HG02885 (cell line): ENCODE measurements around the gene POU2AF1.

Experiments used
- ATAC-seq: cut with Tn5 transposase; IDR thresholded peaks from one replicate; pipeline ENCODE4 v1.9.1; 2021; ENCODE audit warnings: mild to moderate bottlenecking; ENCODE audit not compliant: unreplicated experiment, poor library complexity

The POU2AF1 gene

GRCh38 chr11:111351374-111352055, 27.6 kb downstream of the POU2AF1 start:
- no peak for ATAC-seq

DNA sequence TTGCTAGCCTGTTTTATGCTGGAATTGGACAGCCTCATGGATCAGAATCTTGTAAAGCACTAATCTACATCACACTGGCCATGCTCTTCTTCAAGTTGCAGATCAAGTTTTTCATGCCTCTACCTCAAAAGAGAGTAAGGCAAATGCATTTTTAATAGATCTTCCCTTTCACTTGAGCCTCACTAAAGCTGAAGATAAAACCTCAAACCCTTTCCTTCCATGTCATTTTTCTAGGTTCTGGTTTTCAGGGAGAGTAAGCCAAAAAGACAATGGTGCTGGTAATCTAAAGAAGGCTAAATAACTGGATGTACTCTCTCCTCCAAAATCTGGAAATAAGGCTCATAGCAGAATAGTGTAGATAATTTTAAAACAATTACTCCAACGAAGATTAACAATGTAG, 28.3 kb downstream of the POU2AF1 start:
- no peak for ATAC-seq

GRCh38 chr11:111349191-111349695, 29.8 kb downstream of the POU2AF1 start:
- no peak for ATAC-seq

- ATAC-seq, result no peak
These were observed 30.9 kb downstream of the POU2AF1 start for GRCh38 chr11:111348147-111348546.

- ATAC-seq, result no peak
These were observed 31.4 kb downstream of the POU2AF1 start for GRCh38 chr11:111347723-111348115.

DNA sequence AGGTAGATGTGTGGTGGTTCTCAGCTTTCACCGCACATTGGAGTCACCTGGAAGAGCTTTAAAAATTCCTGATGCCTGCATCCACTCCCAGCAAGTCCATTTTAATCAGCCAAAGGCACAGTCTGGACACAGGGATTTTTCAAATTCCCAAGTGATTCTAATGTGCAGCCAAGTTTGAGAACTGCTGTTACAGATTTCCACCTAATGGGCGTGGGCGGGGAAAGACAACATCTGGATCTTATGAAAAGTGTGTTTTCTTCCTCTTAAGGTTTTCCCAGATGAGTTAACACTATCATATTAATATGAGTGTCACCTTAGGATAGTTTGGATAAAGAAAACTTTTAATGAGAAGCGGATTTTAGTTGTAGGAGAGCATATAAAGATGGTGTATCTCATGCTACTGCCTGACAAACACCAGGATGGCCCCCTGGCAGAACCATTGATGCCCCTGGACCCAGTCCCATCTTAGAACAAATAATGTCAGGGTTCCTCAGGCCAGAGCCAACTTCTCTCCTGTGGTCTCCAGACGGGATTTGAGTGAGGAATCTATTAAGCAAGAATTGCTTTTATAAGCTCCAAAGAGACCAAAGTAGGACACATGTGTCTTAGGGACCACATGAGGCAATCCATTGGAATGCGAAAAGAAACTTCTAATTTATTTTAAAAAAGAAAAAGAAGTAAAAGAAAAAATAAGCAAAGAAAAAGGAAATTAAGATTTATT, 31.9 kb downstream of the POU2AF1 start:
- ATAC-seq, result no peak

DNA sequence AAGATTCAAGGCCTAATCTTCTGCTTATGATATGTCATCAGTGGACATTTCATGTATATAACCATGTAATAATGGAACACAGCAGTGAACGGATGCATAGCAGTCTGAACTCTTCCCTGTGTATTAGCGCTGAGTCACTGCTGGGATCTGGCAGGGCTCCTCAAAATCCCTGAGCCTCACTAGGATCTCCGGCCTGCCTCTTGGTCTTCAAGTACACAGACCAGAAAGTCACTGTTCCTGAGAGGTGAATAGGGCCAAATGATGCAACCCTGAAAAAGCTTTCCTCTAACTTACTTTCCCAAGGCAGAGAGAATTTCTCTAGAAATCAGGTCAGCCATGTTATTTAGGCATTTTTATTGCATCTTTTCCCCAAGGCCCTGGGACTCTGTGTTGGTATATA, 35.0 kb downstream of the POU2AF1 start:
- no peak for ATAC-seq

GRCh38 chr11:111342329-111342728, 36.7 kb downstream of the POU2AF1 start:
- no peak for ATAC-seq

DNA sequence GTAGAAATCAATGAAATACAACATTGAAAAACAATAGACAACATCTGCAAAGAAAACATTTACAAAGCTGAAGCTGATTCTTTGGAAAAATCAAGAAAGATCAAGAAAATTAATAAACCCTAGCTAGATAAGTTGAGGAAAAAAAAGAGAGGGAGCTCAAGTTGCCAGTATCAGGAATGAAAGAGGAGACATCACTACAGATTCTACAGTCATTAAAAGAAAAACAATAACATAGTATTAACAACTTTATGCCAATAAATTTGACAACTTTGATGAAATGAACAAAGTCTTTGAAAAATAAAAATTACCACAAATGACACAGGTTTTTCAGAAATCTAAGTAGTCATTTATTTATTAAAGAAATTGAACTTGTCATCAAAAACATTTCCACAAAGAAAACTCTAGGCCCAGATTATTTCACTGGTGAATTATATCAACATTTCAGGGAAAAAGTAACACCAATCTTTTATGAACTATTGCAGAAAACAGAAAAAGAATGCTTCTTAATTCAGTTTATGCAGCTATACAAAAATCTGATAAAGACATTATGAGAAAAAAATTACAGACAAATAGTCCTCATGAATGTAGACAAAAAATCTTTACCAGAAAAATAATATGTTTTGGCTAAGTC, 39.2 kb downstream of the POU2AF1 start:
- ATAC-seq, result no peak

GRCh38 chr11:111336582-111337256, 42.4 kb downstream of the POU2AF1 start:
- no peak for ATAC-seq

GRCh38 chr11:111336062-111336461, 43.0 kb downstream of the POU2AF1 start:
- no peak for ATAC-seq

DNA sequence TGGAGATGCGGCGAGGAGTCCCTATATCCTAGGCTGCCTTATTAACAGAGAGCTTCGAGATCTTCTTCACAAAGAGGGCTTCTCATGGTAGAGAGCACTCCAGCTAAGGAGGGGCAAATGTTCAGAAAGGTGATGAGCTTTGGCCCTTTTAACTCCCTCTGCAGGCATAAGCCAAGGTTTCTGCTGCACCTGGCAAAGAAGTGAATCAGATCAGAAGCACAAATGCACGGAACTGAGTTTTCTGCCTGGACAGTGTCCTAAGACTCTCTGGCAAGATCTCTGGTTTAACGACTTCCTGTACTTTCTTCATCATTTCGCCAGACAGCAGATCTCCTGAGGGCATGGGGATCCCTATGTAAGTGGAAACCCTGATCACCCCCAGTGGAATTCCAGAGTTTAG, 43.5 kb downstream of the POU2AF1 start:
- ATAC-seq, result no peak

DNA sequence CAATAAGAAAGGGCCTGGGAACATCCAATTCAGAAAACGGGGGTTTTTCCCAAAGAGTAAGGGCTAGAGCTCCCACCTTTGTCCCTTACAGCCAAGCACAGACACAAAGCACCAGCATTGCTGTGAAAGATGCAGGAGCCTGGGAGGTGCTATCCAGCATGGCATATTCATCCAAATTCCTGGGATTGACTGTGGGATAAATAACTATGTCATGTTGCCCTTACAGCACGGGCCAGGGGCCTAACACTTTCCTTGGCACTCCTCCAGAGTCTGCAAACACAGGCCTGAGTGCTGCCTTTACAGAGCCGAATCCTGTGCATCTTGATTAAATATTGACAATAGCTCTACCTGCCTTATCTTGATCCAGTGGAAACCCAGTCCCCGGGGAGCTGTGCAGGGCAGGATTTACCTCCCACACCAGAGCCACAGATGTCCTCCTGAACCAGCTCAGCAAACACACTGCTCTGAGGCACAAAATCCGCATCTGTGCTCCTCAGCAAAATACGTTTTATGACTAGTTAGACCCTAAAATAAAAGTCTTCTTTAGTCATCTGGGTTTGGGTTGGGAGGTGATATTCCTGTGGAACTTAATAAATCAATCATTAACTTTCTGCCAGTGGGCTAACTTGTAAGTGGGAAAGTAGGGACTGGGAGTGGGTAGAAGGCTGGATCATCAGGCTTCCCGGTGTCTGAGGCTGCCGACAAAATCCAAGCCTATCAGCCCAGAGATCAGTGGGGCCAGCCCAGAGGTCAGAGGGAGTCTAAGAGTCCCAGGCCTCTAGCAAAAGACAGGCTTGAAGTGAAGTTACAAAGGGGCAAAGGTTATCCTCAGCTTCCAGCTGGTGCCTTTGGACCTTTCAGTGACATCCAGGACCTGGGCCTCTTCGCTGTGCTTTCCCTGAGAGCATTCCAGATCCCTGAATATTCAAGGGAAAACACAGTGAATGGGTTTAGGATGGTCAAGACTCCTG, 44.3 kb downstream of the POU2AF1 start:
- ATAC-seq, result no peak

DNA sequence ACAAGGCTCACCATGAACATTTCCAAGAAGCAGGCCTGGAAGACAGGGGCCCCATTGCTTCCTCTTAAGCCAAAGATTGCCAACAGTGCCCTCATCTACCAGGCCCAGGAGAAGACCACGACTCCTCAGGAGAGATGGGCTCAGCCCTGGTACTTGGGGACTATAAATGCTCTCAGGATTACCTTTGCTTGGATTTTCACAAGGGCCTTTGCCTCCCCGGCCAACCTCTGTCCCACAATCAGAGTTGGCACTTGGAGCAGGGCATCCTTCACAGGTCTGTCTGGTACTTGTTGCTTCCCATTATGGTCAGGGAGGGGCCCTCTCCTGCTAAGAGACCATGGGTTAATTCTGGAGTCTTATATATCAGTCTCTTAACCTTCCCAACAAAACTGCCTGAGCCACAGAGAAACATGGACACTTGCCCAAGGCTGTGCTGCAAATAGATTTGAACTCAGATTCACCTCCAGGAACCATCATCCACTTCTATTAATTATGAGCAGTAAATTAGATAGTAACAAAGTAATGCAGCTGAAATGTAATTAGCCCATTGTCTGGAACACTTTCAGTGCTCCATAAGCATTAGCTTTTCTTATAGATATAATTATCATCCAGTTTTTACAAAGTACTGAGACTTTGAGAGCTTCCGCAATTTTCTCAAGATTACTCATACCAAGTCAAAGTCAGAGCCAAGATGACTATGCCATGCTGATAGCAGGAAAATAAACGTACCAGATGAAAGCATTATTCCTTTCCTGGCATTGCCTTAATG, 47.2 kb downstream of the POU2AF1 start:
- ATAC-seq, result no peak

DNA sequence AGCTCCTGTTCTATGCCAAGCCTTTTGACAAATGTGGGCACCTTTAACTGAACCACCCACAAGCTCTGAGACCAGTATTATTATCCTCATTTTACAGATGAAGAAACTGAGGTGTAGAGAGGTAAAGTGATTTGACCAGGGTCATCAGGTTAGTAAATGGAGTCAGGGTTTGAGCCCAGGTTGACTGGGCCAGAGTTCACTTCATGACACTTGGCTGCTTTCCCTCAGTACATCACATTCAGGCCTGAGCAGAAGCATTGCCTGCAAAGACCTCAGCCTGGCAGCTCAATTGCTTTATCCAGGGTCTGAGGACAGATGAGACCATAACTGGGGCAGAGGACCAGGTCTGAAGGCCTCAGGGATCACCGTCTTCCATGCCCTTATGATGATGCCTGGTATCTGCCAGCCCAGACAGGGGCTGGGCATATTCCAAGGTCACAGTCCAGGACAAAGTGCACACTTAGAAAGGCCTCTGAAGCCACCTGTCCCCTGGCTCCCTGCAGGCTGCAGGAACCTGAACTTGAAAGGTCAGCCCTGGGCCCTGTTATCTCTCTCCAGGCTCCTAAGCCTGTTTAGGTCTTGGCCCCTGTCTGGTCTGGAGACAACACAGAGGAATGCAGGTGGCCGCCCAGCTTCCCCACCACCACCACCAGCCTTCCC, 48.7 kb downstream of the POU2AF1 start:
- no peak for ATAC-seq

GRCh38 chr11:111329306-111330204, 49.5 kb downstream of the POU2AF1 start:
- ATAC-seq, result no peak

DNA sequence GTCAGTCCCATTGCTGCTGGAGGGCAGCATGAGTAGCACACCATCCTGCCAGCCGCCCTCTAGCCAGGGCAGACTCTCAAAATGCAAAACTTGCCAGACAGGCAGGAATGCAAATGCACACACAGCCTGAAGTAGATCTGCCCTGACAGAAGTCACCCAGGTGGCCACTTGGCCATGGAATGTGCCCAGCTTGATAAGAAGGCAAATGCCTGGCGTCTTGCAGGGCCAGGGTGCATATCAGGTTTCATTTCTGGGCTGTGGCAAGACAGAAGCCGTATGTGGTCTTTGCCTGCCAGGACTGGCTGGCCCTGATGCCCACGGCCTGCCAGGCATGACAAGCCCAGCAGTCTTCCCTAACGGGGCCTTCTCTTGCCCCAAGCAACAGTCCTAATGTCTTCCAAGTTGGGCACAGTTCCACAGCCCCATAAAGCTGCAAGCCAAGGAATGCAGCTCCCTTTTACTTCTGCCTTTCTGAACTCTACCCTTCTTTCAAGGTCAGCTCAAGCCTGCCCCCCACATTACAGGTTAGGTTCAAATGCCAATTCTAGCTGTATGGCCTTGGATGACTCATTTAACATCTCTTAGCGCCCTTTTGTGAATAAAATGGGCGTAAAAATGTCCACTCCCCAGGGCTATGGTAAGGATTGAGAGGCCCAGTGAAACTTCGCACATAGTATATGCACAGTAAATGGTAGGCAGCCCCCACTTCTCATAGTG, 51.0 kb downstream of the POU2AF1 start:
- no peak for ATAC-seq
